GM18508 (cell line): ENCODE data around the gene GLRX.
A peak's percentile ranks its signal among the peaks of the same experiment; 100 is the strongest.

Experiments used
- ATAC-seq: cut with Tn5 transposase; IDR thresholded peaks from one replicate; pipeline ENCODE4 v1.9.1; 2021; ENCODE audit warnings: moderate number of reproducible peaks; ENCODE audit not compliant: insufficient read depth, unreplicated experiment

GLRX gene, protein sequence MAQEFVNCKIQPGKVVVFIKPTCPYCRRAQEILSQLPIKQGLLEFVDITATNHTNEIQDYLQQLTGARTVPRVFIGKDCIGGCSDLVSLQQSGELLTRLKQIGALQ

DNA sequence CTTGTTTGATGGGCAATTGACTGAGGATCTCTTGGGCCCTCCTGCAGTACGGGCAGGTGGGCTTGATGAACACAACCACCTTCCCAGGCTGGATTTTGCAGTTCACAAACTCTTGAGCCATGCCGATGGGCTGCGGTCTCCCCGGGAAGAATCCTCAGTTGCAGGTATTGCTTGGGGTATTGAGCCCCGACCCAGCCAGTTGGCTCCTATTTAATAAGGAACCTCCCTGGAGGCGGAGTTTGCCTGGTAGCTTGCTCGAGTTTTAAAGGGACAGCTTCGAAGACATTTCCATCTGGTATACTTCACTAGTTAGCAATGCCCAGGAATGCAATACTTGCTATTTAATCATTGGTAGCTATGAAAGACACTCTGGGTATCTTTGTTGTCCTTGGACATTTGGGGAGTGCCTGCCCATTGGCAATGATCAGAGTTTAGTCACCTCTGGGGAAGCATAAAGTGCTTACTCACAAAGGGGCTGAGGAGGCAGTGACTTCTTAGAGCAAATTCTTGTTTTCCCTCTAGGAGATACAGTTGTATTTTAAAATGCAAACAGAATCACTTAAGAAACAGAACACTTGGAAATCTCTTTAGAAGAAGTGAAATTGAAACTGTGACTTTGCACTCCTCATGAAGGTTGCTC is at the start of gene GLRX:
GLRX (minus strand) TSS at position 185 of the 640 bp plus-strand sequence; CDS start at position 121, 64 bp downstream.
- no peak for ATAC-seq

DNA sequence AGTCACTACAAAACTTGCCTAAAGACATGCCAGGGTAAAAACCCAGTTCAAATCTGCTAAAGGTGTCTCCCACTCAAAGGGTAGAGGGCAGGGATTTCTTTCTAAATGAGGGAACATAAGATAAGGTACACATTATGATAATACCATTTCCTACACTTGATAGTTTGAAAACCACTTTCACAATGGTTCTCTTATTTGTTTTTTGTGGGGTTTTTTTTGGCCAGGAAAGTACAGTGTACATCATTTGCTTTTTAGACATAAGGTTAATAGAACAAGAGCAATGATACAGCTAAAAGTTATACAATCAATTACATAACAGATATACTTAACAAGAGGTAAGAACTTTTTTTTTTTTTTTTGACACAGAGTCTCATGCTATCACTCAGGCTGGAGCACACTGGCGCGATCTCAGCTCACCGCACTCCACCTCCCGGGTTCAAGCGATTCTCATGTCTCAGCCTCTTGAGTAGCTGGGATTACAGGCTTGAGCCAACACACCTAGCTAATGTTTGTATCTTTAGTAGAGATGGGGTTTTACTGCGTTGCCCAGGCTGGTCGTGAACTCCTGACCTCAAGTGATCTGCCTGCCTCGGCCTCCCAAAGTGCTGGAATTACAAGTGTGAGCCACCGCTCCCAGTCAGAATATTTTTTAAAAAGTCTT is 48.8 kb upstream of the GLRX start:
- ATAC-seq = no peak

DNA sequence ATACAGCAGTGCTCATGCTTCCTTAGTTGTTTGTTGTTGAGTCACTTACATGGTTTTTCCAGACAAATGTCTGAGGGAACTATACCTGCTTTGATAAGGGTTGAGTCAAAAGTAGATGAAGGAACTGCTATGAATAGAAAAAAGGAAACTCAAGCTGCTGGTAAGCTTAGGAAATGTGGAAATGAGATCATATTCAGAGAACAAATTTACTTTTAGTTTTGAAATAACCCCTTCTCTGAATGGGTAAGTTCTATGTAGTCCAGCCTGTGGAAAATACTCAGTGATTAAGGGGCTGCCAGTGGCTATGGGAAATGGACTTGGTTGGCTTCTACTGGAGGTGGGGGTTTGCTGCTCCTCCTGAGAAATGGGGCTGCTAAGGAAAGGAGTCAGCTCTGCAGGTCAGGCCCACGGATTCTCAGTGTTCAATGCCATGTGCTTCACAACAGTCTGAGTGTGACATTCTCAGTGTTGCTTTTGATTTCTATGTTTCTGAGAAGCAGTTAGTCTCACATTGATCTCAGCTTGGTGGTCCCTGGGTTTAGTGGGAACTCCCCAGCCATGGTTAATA is 47.7 kb upstream of the GLRX start:
- peak; percentile 45 for ATAC-seq

DNA sequence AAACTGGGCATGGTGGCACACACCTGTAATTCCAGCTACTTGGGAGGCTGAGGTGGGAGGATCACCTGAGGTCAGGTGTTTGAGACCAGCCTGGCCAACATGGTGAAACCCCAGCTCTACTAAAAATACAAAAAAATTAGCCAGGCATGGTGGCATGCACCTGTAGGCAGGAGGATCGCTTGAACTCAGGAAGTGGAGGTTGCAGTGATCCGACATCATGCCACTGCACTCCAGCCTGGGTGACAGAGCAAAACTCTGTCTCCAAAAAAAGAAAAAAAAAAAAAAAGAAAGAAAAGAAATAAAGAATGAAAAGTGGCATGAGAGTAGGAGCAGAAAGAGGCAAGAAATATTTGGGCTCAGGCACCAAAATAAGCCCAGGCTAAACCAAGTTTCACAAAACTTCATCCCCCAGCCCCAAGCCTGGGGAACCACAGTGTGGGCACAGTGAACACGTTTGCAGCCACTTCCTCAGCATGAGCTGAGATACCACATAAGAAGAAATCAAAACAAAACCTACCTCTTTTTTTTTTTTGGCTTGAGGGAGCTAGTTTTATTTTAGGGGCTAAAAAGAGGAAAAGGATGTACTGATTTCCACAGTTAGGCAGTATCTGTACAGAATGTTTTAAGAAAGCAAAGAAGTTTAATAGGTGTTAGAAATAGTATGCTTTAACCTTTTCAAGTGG is 46.8 kb upstream of the GLRX start:
- ATAC-seq = peak; percentile 40

DNA sequence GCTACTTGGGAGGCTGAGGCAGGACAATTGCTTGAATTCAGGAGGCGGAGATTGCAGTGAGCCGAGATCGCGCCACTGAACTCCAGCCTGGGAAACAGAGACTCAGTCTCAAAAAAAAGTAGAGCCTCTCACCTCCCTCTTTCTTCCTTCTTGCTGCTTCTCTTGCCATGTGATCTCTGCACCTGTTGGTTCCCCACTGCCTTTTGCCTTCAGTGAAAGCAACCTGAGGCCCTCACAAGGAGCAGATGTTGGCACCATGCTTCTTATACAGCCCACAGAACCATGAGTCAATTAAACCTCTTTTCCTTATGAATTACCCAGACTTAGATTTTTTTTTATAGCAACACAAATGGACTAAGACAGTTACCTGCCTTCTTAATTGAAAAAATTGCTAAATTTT is 45.6 kb upstream of the GLRX start:
- ATAC-seq = no peak

DNA sequence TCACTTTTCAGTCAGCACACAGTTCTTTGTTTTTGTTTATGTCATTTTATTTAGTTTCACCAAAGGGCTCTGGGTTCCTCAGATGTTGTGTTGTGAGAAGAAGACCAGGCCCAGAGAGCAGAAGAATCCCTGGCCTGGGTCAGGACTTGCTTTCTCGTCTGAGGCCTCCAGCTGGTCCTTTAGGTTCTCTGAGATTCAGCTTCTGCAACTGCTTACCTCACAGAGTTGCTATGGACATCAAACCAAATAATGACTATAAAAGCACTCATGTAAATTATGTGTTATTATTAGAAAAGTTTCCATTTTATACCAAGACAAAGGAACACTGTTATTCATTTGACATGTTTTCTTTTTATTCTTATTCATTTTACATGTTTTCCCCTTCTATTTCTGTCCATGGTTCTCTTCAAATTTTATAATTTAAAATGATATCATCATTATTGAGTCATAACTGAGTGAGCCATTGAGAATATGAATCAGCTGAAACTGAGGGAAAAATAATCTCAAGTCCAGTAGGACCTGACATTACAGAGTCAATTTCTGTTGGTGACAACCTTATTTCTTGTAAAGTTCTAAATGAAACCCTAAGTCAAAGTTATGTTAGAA is 44.0 kb upstream of the GLRX start:
- no peak for ATAC-seq

DNA sequence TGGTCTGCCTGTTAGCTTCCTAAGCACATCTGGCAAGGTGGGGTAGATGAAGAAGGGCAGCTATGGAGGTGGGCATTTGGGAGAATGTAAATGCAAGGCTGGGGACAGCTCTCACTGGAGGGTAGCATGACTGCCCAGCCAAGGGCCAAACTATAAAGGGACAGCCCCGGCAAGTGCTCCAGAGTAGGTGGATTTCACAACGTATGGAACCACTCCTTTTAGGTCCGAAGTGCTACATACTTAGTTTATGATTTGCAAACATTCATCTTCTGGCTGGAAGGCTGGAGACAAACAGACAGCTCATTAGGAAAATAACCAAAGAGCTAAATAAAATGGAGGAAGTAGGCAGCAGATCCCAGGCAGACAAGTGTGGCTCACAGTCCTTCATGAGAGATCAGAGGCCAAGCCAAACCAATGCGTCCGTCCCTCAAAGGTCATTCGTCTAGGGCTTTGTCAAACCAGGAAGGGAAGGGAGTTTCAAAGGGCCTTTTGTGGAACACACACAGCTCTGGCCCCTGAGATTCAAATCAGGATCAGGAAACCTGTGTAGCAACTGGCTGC is 42.5 kb upstream of the GLRX start:
- no peak for ATAC-seq

DNA sequence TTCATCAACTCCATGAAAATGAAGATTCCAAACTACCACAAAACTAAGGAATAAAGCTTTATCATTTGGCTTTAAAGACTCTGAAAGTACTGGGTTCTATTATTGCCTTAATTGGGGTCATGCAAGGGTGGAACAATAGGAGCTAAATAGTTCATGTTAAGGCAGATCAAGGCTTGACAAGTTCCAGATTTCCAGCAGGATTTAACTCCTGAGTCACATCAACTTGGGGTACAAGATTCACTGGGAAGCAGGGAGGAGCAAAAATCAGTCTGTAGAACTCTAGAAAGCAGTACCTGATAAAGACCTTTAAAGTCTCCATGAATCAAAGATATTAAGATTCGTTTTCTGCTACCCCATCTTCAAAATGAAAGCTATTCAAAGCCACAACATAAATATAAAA is 41.9 kb upstream of the GLRX start:
- no peak for ATAC-seq

DNA sequence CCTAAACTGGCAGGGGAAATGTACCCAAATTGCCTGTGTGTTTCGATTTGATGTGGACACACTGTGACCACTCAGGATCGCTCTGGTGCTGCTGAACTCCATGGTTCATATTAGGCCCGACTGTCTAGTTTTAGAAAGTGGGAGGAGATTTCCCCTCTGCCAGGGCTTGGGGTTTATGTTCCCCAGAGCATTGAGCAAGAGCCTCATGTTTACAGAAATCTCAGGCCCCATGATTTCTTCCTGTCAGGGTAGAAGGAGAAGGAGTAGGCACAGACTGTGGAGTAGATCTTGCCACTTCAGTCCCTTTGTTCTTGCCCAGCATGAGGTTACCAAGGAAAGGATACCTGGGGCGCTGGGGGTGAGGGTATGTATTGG is 40.8 kb upstream of the GLRX start:
- ATAC-seq = no peak

DNA sequence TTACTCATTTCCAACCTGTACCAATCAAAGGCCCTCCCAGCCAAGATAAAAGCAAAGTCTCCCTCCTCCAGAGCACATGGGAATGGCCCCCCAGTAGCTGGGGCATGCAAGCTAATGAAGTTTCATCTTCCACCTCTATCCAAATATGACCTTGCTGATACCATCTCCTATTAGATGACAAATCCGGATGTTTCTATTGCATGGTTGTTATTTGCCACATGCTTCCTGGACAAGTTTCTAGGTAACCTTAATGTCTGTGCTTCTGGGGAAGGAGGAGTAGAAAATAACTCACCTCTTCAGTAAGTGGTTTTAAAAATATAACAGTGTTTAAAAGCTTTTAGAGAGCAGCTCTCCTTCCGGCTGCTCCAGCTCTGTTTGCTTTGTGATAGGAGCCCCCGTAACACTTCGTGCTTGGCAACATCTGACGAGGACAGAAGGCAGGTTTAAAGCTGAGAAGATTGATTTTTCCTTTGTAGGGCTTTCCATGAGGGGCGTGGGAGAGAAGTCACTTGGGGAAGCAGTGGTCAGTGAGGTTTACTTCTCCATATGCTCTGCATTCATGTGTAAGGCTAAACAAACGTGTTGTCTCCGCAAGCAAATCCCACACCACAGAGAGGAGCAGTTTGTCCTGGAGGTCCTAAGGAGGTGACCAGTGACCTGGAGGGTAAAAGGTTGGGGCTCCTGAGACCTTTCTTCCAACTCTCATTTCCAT is 40.3 kb upstream of the GLRX start:
- no peak for ATAC-seq

DNA sequence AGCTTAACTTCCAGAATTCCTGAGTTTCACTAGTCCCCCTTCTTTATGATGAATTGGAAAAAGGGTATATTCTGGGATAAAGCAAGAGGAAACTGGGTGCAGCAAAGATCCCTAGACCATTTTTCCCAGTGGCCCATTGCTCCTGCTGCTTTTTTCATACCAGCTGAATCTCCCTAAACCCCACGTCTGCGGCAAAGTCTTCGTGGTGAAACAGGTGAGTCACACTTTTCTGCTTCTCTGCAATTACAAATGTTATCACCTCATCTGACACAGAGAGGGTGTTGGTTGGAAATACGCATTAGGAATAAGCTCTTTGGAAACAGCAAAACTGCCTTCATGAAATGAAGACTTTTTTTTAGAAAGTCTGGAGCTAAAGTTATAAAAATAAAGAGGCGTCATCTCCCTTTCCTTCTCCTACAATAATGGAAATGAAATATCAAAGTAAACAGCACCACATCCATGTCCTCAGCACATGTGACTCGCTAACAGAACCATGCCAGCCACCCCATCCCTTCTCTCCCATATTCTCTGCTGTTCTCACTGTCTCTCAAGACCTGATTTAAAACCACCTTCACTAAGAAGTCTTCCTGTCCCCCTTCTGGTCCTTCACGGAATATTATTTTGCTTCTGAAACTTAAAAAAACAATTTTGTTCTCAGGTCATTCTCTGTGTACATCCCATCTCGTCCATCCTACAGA is 39.5 kb upstream of the GLRX start:
- ATAC-seq = no peak

DNA sequence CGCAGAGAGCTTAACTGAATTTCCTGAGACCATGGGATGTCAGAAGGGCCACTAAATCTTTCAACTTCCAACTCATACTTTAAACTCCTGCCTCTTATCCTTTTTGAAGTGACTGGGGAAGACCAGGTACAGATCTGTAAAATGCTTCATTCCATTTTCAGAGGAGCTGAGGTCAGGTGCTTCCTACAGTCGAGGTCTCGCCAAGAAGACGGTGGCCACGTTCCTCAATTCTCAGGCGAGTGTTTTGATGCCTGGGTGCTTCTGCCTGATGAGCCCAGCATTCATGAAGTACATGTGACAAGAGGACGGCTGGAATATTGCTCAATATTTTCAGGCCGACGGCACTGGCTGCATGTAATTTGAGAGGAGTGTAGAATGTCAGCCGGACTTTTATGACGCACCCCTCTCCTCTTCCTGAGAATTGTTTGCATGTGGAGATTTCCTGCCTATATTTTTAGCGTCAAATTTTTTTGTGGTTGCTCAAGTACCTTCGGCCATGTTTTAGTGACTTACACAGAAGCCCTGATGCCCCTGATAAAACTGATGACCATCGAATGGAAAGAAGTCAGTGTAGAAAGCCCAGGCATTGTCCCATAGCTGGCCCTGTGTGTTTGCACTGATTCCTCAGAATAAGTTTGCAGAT is 38.8 kb upstream of the GLRX start:
- no peak for ATAC-seq

DNA sequence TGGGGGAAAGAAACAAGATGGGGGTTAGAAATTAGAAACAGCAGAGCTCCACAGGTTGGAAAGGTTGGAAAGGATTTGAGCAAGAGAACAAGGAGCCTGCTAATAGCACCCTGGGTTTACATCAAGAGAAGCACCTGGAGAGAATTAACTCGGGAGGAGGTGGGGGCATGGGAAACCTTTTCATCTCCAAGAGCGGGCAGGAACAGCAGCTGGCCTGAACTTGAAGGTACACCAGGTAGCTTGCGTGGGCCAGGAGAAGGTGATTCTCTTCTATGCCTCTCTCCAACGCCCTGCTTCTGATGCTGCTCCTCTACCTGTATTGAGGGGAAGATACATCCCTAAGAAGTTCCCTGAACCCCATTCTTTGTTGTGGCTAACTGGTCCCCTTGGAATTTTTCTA is 37.1 kb upstream of the GLRX start:
- ATAC-seq = no peak

DNA sequence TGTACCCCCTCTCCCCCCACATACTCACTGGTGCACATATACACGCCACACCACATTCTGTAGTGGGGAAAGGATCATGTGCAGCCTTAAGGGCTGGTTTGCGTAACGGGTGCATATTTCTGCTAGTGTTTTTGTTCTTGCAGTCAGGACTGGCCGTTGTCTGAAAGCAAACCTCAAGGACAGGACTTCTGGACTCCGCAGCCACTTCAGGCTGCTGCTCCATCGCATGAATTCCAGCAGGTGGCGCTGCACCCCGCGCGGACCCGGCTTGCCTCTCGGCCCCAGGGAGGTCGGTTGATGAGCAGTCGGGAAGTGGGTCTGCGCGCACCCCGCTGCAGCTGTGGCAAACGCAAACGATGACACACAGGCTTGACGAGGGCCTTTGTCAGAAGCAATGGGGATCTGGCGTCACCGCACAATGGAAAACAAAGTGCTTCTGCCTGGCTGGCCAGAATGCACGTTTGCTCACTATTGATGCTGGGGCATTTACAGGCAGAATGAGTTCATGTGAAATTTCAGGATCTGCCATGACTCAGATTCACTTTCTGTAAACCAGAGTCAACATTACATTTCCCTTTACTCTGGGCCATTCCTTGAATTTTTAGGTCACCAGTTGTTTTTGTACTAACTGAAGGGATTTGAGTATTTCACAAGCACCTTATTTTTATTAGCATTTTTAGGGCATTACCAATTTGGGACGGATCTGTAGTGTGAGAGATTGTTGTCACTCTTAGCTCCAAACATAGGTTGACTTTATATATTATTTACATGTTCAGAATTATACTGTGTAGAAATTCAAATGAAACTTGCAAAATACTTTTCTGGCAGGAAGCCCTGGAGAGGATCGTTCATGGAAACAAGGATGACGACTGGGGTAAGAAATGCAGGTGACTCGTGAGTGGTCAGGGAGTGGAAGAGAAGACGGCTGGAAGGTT is 36.4 kb upstream of the GLRX start:
- ATAC-seq = peak; percentile 89

DNA sequence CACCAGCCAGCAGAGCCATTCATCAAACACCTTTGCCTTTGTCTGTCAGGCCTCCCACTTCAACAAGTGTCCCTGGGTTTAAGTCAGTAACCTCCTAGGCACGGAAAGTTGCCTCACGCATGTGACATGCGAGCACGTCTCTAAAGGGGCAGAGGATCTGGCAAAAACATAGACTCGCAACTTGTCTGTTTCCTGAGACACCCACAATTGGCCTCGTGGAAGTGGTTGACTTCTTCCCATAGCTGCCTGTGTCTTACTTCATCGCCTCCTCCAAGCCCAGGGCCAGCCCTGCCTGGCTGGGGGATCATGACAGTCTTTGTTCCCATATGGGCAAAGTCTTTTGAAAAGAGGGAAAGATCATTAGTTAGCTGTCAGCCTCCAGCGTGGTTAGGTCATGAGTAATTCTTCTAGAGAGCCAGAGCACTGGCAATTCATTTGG is 35.5 kb upstream of the GLRX start:
- no peak for ATAC-seq

DNA sequence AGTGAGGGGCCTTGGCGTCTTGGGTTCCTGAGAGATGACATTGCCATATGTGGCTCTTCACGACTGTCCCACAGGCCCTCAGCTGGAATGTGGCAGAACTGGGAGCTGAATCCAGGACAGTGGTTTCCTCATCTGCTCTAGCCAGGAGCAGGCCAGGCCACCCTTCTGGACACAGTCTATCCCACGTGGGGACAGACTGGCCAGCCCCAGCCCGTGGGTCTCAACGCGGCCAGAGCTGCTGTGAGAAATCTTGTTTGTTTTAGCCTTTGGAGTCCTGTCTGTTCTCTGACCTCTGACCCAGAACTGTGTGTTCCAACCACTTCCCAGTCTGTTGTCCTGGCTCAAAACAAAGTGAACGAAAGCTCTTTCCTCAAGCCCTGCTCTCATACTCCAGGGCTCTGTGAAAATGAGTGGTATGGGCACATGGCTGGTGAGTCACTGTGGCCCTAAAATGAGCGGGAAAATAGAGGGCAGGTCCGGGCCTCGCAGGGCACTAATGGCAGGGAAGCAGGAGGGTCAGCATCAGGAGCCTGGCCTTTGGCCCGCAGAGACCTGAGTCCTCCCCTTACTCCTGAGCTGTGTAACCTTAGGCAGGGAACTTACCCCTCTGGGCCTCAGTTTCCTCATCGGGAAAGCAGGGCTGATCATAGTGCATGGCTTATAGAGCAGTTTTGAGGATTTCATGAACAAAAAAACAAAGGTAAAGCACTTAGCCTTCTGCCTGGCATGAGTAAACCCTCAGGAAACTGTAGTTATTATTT is 34.8 kb upstream of the GLRX start:
- no peak for ATAC-seq

DNA sequence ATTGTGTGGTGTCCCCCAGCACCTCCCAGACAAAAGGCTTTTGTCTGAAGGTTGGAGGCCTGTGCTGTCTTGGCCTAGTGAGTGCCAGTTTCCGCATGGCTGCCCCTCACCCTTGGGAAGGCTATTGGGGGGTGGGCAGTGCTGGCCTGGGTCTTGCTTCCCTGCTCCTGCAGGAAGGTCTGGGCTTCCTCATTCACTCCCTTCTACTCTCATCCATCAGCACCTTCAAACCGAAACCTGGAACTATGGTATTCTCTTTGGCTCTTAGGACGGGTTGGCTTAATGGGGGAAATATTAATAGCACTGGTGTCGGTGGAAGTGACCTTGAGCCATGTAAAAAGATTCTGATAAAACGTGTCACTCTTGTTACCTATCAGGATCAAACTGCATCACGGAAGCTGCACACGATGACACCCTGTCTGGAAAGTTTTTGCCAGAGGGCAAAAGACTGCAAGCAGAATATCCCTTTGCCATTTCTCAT is 34.0 kb upstream of the GLRX start:
- no peak for ATAC-seq
